Measurements from ENCODE around the gene GSTT4. TPM values are rescaled to one million over a fixed set of nuclear protein-coding genes. Genes with fewer than 3 reads are reported as not detected.

The GSTT4 gene
- total RNA-seq, 6 experiments from 2014 or later = not detected

DNA sequence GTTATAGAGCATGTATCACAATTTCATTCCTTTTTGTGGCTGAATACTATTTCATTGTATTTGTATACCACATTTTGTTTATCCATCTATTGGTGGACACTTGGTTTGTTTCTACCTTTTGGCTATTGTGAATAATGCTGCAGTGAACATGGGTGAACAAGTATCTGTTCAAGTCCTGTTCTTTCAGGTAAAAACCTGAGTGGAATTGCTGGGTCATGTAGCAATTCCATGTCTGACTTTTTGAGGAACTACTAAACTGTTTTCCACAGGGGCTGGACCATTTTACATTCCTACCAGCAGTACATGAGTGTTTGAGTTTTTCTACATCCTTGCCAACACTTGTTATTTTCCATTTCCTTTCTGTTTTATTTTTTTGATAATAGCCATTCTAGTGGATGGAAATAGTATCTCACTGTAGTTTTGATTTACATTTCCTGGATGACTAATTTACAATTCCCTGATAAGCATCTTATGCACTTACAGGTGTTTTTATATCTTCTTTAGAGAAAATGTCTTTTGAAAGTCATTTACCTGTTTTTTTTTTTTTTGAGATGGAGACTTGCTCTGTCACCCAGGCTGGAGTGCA, 18.0 kb upstream of the GSTT4 start:
- intact Hi-C loops (cut with DNase I) = no loop called here
- no peak for ATAC-seq
- Histone ChIP-seq H3K27me3 (no peaks in the 10 kb centered on the region), H3K27ac (no peak overlapping the region), H3K4me1 (peaks cover 0 to 4% (median 0%) of the 10 kb centered on the region in 4 donors), H3K4me3 (no peak overlapping the region), H3K9me3 (no peaks in the 10 kb centered on the region), H3K36me3 (no peaks in the 10 kb centered on the region)
- no peak for TF ChIP-seq POLR2A (IDR thresholded peaks at IDR 0.05)
- TF ChIP-seq, protein P1, sequence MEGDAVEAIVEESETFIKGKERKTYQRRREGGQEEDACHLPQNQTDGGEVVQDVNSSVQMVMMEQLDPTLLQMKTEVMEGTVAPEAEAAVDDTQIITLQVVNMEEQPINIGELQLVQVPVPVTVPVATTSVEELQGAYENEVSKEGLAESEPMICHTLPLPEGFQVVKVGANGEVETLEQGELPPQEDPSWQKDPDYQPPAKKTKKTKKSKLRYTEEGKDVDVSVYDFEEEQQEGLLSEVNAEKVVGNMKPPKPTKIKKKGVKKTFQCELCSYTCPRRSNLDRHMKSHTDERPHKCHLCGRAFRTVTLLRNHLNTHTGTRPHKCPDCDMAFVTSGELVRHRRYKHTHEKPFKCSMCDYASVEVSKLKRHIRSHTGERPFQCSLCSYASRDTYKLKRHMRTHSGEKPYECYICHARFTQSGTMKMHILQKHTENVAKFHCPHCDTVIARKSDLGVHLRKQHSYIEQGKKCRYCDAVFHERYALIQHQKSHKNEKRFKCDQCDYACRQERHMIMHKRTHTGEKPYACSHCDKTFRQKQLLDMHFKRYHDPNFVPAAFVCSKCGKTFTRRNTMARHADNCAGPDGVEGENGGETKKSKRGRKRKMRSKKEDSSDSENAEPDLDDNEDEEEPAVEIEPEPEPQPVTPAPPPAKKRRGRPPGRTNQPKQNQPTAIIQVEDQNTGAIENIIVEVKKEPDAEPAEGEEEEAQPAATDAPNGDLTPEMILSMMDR (IDR thresholded peaks at IDR 0.05) = no peak
- DNase-seq = no peak

DNA sequence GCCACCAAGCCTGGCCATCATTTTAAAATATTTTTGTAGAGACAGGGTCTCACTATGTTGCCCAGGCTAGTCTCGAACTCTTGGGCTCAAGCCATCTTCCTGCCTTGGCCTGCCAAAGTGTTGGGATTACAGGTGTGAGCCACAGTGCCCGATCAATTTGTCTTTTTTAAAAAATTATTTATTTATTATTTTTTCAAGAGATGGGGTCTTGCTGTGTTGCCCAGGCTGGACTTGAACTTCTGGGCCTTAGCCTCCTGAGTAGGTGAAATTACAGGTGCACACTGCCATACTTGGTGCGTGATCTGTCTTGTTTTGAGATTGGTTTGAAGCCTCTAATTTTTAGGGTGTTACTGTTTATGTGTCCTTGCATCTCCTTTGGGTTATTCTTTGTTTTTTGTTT, 16.1 kb upstream of the GSTT4 start:
- WGBS (ENCODE audit: insufficient coverage, low coverage, low lambda C conversion rate, missing lambda C conversion rate) = 94% methylated on average over 3 of the region's 3 CpGs
- Histone ChIP-seq H3K27ac (no peak overlapping the region), H3K4me3 (no peak overlapping the region), H3K36me3 (no peaks in the 10 kb centered on the region), H3K4me1 (no peaks in the 10 kb centered on the region), H3K9me3 (no peaks in the 10 kb centered on the region), H3K27me3 (no peaks in the 10 kb centered on the region)
- no peak for TF ChIP-seq POLR2A (IDR thresholded peaks at IDR 0.05)
- TF ChIP-seq, protein P1 (IDR thresholded peaks at IDR 0.05) = no peak
- DNase-seq = no peak
- no peak for ATAC-seq
- intact Hi-C loops (cut with DNase I) = no loop called here

DNA sequence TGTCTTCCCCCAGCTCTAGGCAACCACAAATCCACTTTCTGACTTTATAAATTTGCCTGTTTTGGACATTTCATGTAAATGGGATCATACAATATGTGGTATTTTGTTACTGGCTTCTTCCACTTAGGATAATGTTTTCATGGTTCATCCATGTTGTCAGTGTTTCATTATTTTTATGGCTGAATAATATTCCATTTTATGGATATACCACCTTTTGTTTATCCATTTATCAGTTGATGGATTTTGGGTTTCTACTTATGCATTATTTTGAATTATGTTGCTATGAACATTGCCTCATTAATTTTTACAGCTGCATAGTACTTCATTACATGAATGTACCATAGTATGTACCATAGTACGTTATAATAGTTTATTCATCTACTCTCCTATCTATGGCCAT, 10.9 kb upstream of the GSTT4 start:
- DNase-seq (no peak), ATAC-seq (no peak)
- H3K4me1 ChIP-seq = peaks cover 0 to 7% (median 0%) of the 10 kb centered on the region in 4 donors
- TF ChIP-seq, protein P1 (IDR thresholded peaks at IDR 0.05) = no peak
- no peak for TF ChIP-seq POLR2A (IDR thresholded peaks at IDR 0.05)
- 93% methylated on average over 1 of the region's 1 CpG for WGBS (ENCODE audit: insufficient coverage, low coverage, low lambda C conversion rate, missing lambda C conversion rate)
- no peak overlapping the region for H3K27ac ChIP-seq
- H3K9me3 ChIP-seq = no peaks in the 10 kb centered on the region
- intact Hi-C loops (cut with DNase I) = no loop called here
- no peaks in the 10 kb centered on the region for H3K27me3 ChIP-seq
- H3K4me3 ChIP-seq = no peak overlapping the region
- no peaks in the 10 kb centered on the region for H3K36me3 ChIP-seq

DNA sequence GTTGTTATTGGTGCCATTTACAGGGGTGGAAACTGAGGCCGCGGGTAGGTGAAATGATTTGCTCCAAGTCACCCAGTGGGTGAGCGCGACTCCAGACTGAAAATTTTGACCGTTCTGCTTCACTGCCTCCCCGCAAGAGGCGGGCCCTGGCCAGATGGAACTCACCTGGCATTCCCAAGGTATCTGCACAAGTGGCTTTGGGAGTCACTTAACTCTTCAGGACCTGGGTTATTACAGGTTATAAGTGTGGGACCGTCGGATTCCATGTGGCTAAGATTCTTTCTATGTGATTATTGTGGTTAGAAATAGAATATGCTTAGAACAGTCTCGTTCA, 6.4 kb upstream of the GSTT4 start:
- no peaks in the 10 kb centered on the region for H3K9me3 ChIP-seq
- H3K36me3 ChIP-seq = no peaks in the 10 kb centered on the region
- H3K27ac ChIP-seq = peak overlapping the region; percentile 40 to 69 (median 59)
- DNase-seq = no peak
- ATAC-seq = peak; percentile 1 to 18 (median 10)
- peaks cover 0 to 7% (median 0%) of the 10 kb centered on the region in 4 donors for H3K4me1 ChIP-seq
- TF ChIP-seq, protein P1 (IDR thresholded peaks at IDR 0.05) = no peak
- no peak for TF ChIP-seq POLR2A (IDR thresholded peaks at IDR 0.05)
- 1% methylated on average over 4 of the region's 10 CpGs for WGBS (ENCODE audit: insufficient coverage, low coverage, low lambda C conversion rate, missing lambda C conversion rate)
- intact Hi-C loops (cut with DNase I) = no loop called here
- peak overlapping the region; percentile 81 to 96 (median 87) for H3K4me3 ChIP-seq
- no peaks in the 10 kb centered on the region for H3K27me3 ChIP-seq

DNA sequence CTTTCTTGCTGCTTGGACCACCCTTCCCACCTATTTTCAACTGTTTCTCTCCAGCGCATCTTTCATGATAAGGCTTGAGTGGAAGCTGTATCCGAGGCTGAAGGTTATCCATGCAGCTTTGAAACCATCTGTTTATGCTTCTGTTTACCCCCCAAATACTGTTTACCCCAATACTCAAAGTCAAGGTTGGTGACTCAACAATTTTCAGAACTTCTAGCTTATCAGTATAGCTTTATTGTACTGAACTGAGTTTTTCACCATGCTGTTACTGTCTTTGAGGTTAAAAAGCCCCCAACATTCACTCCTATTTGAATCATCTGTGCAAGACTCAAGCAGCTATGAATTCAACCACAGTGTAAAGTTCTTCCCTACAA, 4.8 kb upstream of the GSTT4 start:
- WGBS (ENCODE audit: insufficient coverage, low coverage, low lambda C conversion rate, missing lambda C conversion rate) = 100% methylated on average over 2 of the region's 2 CpGs
- H3K36me3 ChIP-seq = no peaks in the 10 kb centered on the region
- no peaks in the 10 kb centered on the region for H3K27me3 ChIP-seq
- peaks cover 0 to 7% (median 0%) of the 10 kb centered on the region in 4 donors for H3K4me1 ChIP-seq
- H3K27ac ChIP-seq = no peak overlapping the region
- DNase-seq = no peak
- intact Hi-C loops (cut with DNase I) = no loop called here
- no peak overlapping the region for H3K4me3 ChIP-seq
- TF ChIP-seq, protein P1 (IDR thresholded peaks at IDR 0.05) = no peak
- TF ChIP-seq POLR2A (IDR thresholded peaks at IDR 0.05) = no peak
- no peaks in the 10 kb centered on the region for H3K9me3 ChIP-seq
- ATAC-seq = no peak
